ENCODE measurements around the gene VWA3B. TPM values are rescaled to one million over a fixed set of nuclear protein-coding genes. Genes with fewer than 3 reads are reported as not detected.

Gene VWA3B
- total and polyA plus RNA-seq, 12 donors, result 0.06 to 1.4 (median 0.62) TPM; not detected in 1

GRCh38 chr2:98177286-98177685 lies 90.3 kb downstream of the VWA3B start:
- H3K4me3 ChIP-seq, result no peak overlapping the region
- DNase-seq, result no peak
- no peak for ATAC-seq
- peaks cover 0 to 6% (median 0%) of the 10 kb centered on the region in 9 donors for H3K4me1 ChIP-seq
- H3K9me3 ChIP-seq, result no peaks in the 10 kb centered on the region
- intact Hi-C loops (cut with DNase I), result no loop called here
- H3K27me3 ChIP-seq, result peaks cover 0 to 40% (median 0%) of the 10 kb centered on the region in 7 donors
- no peak overlapping the region for H3K27ac ChIP-seq
- WGBS, 2 donors, result 53 to 64% methylated on average over 2 of the region's 2 CpGs
- TF ChIP-seq CTCF (IDR thresholded peaks at IDR 0.05), result no peak
- H3K36me3 ChIP-seq, result no peaks in the 10 kb centered on the region

GRCh38 chr2:98177986-98178385 lies 91.0 kb downstream of the VWA3B start:
- no peak for DNase-seq
- 69 to 72% methylated on average over 6 of the region's 6 CpGs for WGBS, 2 donors
- H3K4me3 ChIP-seq, result no peak overlapping the region
- peaks cover 0 to 40% (median 0%) of the 10 kb centered on the region in 7 donors for H3K27me3 ChIP-seq
- no peaks in the 10 kb centered on the region for H3K9me3 ChIP-seq
- intact Hi-C loops (cut with DNase I), result no loop called here
- no peak overlapping the region for H3K27ac ChIP-seq
- H3K36me3 ChIP-seq, result no peaks in the 10 kb centered on the region
- no peak for TF ChIP-seq CTCF (IDR thresholded peaks at IDR 0.05)
- H3K4me1 ChIP-seq, result no peaks in the 10 kb centered on the region
- ATAC-seq, result no peak

- Histone ChIP-seq H3K27me3 (peaks cover 0 to 37% (median 0%) of the 10 kb centered on the region in 7 donors), H3K9me3 (no peaks in the 10 kb centered on the region), H3K4me1 (no peaks in the 10 kb centered on the region), H3K4me3 (no peak overlapping the region), H3K36me3 (no peaks in the 10 kb centered on the region), H3K27ac (no peak overlapping the region)
- WGBS, 2 donors, result 94 to 95% methylated on average over 2 of the region's 2 CpGs
- DNase-seq (no peak), ATAC-seq (no peak)
- intact Hi-C loops (cut with DNase I), result loop anchor here in 1 of 10 donors (10.0 kb wide), 1 partner anchor 376 kb away; no protein-coding TSS in a partner anchor
- TF ChIP-seq CTCF (IDR thresholded peaks at IDR 0.05), result no peak
Observed at GRCh38 chr2:98180456-98180855, 93.5 kb downstream of the VWA3B start.

DNA sequence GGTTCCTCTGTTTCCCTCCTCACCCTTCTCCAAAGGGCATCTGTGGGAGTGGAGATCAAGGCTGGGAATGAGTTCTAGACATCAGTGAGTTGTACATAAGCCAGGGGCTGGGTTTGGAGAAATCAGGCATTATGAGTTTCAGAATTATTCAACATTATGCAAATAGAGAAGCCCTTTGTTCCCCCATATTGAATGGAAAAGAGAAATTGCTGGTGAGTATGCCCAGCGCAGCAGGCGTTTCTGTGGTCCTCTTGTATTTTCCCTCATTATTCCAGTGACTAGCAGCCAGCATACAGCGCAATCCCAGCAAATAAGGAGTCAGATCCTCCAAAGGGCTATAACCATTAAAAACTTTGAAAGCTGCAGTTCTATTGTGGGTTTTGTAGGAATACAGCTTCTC lies 94.4 kb downstream of the VWA3B start:
- peaks cover 0 to 30% (median 0%) of the 10 kb centered on the region in 7 donors for H3K27me3 ChIP-seq
- H3K4me1 ChIP-seq, result no peaks in the 10 kb centered on the region
- no peak overlapping the region for H3K4me3 ChIP-seq
- DNase-seq (no peak), ATAC-seq (no peak)
- TF ChIP-seq CTCF (IDR thresholded peaks at IDR 0.05), result no peak
- WGBS, 2 donors, result 98% methylated on average over 3 of the region's 3 CpGs
- intact Hi-C loops (cut with DNase I), result loop anchor here in 1 of 10 donors (10.0 kb wide), 1 partner anchor 377 kb away; no protein-coding TSS in a partner anchor
- H3K36me3 ChIP-seq, result no peaks in the 10 kb centered on the region
- no peak overlapping the region for H3K27ac ChIP-seq
- no peaks in the 10 kb centered on the region for H3K9me3 ChIP-seq

Data from heart right ventricle (tissue), 16 donors.